A673 (cell line): ENCODE measurements around the gene NADK2. TPM values are rescaled to one million over a fixed set of nuclear protein-coding genes. Genes with fewer than 3 reads are reported as not detected.

ENCODE experiments used
- BruUV-seq: library from RNA; stranded (reverse); fragments of 400-500 nt; replicated peaks from 2 replicates; lab custom pipeline; 2021; lab: Mats Ljungman, UMichigan
- CTCF ChIA-PET: fragments of 300-600 bp; sonication (Branson Sonifier 250); formaldehyde crosslinking; loops from one replicate; lab custom pipeline; 2022; ENCODE audit warnings: antibody characterized with exemption; lab: Charles Lee
- POLR2A ChIA-PET: fragments of 300-600 bp; sonication (Branson Sonifier 250); formaldehyde crosslinking; loops from one replicate; lab custom pipeline; 2022; ENCODE audit warnings: antibody characterized with exemption; ENCODE audit not compliant: low non-redundant PET; lab: Charles Lee
- DNase-seq: peaks from one replicate; pipeline ENCODE4 v3.0.0-alpha.2; 2015; ENCODE audit warnings: low spot score
- H3K27ac ChIP-seq: fragments of 200-600 bp; sonication (generic); 2 replicates; pipeline ENCODE4 v1.5.1; 2016; ENCODE audit warnings: mixed run types, low read depth, mild to moderate bottlenecking, mixed read lengths, antibody characterized with exemption, low read length; ENCODE audit not compliant: poor library complexity, severe bottlenecking
- H3K27me3 ChIP-seq: fragments of 200-600 bp; sonication (generic); replicated peaks from 2 replicates; pipeline ENCODE4 v1.6.1; 2017; ENCODE audit warnings: mixed run types, low read depth, mild to moderate bottlenecking, mixed read lengths, antibody characterized with exemption, low read length; ENCODE audit not compliant: insufficient read depth, poor library complexity
- H3K36me3 ChIP-seq: fragments of 200-600 bp; sonication (generic); 2 replicates; pipeline ENCODE4 v1.6.1; 2016; ENCODE audit warnings: mixed run types, mild to moderate bottlenecking, mixed read lengths, antibody characterized with exemption, low read length; ENCODE audit not compliant: insufficient read depth, poor library complexity, severe bottlenecking
- H3K4me1 ChIP-seq: fragments of 200-600 bp; sonication (generic); 2 replicates; pipeline ENCODE4 v1.6.1; 2017; ENCODE audit warnings: mixed run types, mild to moderate bottlenecking, mixed read lengths, antibody characterized with exemption, low read length; ENCODE audit not compliant: insufficient read depth, poor library complexity, severe bottlenecking
- H3K4me3 ChIP-seq: fragments of 200-600 bp; sonication (generic); 2 replicates; pipeline ENCODE4 v1.5.1; 2016; ENCODE audit warnings: low read depth, mixed run types, mild to moderate bottlenecking, mixed read lengths, low read length; ENCODE audit not compliant: poor library complexity, severe bottlenecking
- H3K9me3 ChIP-seq: fragments of 200-600 bp; sonication (generic); 2 replicates; pipeline ENCODE4 v1.6.1; 2016; ENCODE audit warnings: mixed run types, low read depth, mild to moderate bottlenecking, mixed read lengths, antibody characterized with exemption, low read length; ENCODE audit not compliant: poor library complexity, severe bottlenecking
- EZH2 ChIP-seq: fragments of 200-600 bp; sonication (generic); IDR thresholded peaks from 2 replicates; pipeline ENCODE4 v1.6.1; 2017; ENCODE audit warnings: borderline replicate concordance, low read depth, mild to moderate bottlenecking, mixed read lengths, antibody characterized with exemption, low read length; ENCODE audit not compliant: poor library complexity, severe bottlenecking
- intact Hi-C: fragments of 100-400 bp; cut with micrococcal nuclease; formaldehyde crosslinking; loops from one replicate; pipeline ENCODE4 v1.10.0; 2022; ENCODE audit not compliant: unreplicated experiment
- total RNA-seq: library from RNA; stranded (reverse); gene quantifications from 2 replicates; pipeline ENCODE4 v1.2.3, GENCODE V29; 2021
- TF ChIP-seq, protein P1 (sequence below): fragments of 300-800, 200-600 bp; sonication (generic); conservative IDR thresholded peaks from 2 replicates; pipeline ENCODE4 v1.5.1; 2017; ENCODE audit warnings: low read depth, mild to moderate bottlenecking, antibody characterized with exemption, low read length, moderate library complexity, mixed read lengths

The NADK2 gene
- total RNA-seq, 1 experiment from 2014 or later = 31.6 TPM

DNA sequence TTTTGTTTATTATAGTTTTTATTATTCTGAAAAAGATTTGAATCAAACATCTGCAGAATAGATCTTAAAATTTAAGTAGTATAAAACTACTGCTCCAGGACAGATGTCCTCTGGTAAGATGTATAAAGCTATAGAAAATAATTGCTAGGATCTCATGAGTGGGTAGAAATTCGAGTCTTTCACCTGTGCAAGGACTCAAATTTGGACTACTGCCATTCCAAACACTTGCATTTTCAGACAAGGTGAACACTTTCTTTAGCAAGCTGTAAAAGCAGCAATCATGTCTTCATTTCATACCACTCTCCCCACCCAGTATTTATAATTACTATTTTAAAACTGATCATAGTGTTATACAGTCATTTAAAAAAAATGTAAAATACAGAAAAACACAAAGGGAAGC, 69.1 kb downstream of the NADK2 start:
- H3K4me1 ChIP-seq = peaks cover 7% of the 10 kb centered on the region
- CTCF ChIA-PET = no interaction called here
- H3K36me3 ChIP-seq = peaks cover 96% of the 10 kb centered on the region
- H3K9me3 ChIP-seq = no peaks in the 10 kb centered on the region
- no peak overlapping the region for H3K27ac ChIP-seq
- no peak for DNase-seq
- intact Hi-C loops = no loop called here
- no peaks in the 10 kb centered on the region for H3K27me3 ChIP-seq
- BruUV-seq = no TSS peak
- no peak overlapping the region for H3K4me3 ChIP-seq
- POLR2A ChIA-PET = no interaction called here
- TF ChIP-seq, protein P1, sequence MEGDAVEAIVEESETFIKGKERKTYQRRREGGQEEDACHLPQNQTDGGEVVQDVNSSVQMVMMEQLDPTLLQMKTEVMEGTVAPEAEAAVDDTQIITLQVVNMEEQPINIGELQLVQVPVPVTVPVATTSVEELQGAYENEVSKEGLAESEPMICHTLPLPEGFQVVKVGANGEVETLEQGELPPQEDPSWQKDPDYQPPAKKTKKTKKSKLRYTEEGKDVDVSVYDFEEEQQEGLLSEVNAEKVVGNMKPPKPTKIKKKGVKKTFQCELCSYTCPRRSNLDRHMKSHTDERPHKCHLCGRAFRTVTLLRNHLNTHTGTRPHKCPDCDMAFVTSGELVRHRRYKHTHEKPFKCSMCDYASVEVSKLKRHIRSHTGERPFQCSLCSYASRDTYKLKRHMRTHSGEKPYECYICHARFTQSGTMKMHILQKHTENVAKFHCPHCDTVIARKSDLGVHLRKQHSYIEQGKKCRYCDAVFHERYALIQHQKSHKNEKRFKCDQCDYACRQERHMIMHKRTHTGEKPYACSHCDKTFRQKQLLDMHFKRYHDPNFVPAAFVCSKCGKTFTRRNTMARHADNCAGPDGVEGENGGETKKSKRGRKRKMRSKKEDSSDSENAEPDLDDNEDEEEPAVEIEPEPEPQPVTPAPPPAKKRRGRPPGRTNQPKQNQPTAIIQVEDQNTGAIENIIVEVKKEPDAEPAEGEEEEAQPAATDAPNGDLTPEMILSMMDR = no peak
- no peak for TF ChIP-seq EZH2

DNA sequence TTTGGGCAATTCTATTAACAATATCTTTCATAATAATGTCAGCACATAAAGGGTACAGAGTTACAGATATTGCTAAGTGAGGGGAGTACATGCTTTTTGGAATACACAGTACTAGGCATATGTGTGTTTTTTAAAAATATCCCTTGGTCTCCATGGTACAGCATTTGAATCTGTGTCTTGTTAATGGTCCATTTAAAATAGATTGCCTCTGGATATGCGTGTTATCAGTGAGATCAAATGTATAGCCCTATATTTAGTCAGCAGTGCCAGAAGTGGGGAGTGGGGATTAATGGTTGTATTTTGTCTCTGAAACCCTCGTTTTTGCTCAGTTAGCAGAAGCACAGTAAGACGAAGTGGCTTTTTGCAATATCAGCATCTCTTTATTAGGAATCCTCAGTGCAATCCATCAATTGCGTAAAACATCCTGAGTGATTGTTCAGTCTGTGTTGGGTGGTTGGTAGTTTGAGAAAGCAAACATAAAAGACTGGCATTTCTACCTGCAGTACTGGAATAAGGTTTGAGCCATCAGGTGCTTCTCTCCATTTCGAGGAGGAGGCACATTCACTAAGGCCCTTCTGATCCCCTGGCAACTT, 70.8 kb downstream of the NADK2 start:
- Histone ChIP-seq H3K4me3 (no peak overlapping the region), H3K9me3 (no peaks in the 10 kb centered on the region), H3K27ac (no peak overlapping the region), H3K27me3 (no peaks in the 10 kb centered on the region), H3K36me3 (peaks cover 96% of the 10 kb centered on the region), H3K4me1 (peaks cover 7% of the 10 kb centered on the region)
- POLR2A ChIA-PET = no interaction called here
- BruUV-seq = no TSS peak
- CTCF ChIA-PET = no interaction called here
- TF ChIP-seq EZH2 = no peak
- TF ChIP-seq, protein P1 = no peak
- intact Hi-C loops = no loop called here
- DNase-seq = no peak

DNA sequence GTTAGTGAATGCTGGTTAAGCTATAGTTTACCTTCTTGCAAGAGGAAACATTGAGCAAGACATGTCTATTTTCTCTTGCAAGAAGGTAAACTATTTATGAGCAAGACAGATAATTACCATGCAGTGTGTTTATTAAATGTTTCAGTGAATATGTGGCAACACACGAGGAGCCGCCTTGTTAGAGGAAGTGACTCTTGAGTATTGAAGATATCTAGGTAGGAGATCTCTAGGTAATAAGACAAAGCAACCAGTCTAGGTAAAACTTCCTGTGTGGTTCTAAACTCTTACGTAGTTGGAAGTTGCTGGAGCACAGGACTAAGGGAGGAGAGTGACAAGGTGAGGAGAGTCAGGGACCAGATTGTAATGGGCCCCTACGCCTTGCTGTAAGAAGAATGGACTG, 73.0 kb downstream of the NADK2 start:
- intact Hi-C loops = no loop called here
- peaks cover 4% of the 10 kb centered on the region for H3K4me1 ChIP-seq
- no peak overlapping the region for H3K27ac ChIP-seq
- TF ChIP-seq, protein P1 = no peak
- TF ChIP-seq EZH2 = no peak
- ChIA-PET POLR2A (no interaction called here), CTCF (no interaction called here)
- no peak for DNase-seq
- H3K36me3 ChIP-seq = peaks cover 96% of the 10 kb centered on the region
- no peaks in the 10 kb centered on the region for H3K9me3 ChIP-seq
- no peaks in the 10 kb centered on the region for H3K27me3 ChIP-seq
- BruUV-seq = no TSS peak
- no peak overlapping the region for H3K4me3 ChIP-seq
